Neural cell (in vitro differentiated cells): Measurements from ENCODE around the gene AGXT. TPM values are rescaled to one million over a fixed set of nuclear protein-coding genes. Genes with fewer than 3 reads are reported as not detected.

ENCODE experiments used
- H2AFZ ChIP-seq: fragments of 200-600, 300-800 bp; sonication (generic), shearing (Covaris generic); 2 replicates; pipeline ENCODE4 v1.6.0; 2014; ENCODE audit warnings: low read depth, mild to moderate bottlenecking, antibody characterized with exemption, low read length, moderate library complexity
- H3F3A ChIP-seq: fragments of 200-600 bp; shearing (Covaris generic); 2 replicates; pipeline ENCODE4 v1.6.1; 2016; ENCODE audit warnings: mild to moderate bottlenecking, moderate library complexity, mixed read lengths, antibody characterized with exemption, low read length; ENCODE audit not compliant: insufficient read depth, poor library complexity, severe bottlenecking
- H3K27ac ChIP-seq: fragments of 200-600, 300-800 bp; sonication (generic), shearing (Covaris generic); 2 replicates; pipeline ENCODE4 v1.5.1; 2014; ENCODE audit warnings: mild to moderate bottlenecking, low read length, moderate library complexity
- H3K27me3 ChIP-seq: fragments of 300-800, 200-600 bp; sonication (generic), shearing (Covaris generic); 2 replicates; pipeline ENCODE4 v1.6.0; 2014; ENCODE audit warnings: mild to moderate bottlenecking, low read depth, low read length, moderate library complexity; ENCODE audit not compliant: insufficient read depth
- H3K36me3 ChIP-seq: fragments of 300-800, 200-600 bp; sonication (generic), shearing (Covaris generic); 2 replicates; pipeline ENCODE4 v1.5.1; 2014; ENCODE audit warnings: mild to moderate bottlenecking, antibody characterized with exemption, low read length, moderate library complexity; ENCODE audit not compliant: insufficient read depth
- H3K4me2 ChIP-seq: fragments of 300-800, 200-600 bp; sonication (generic), shearing (Covaris generic); 2 replicates; pipeline ENCODE4 v1.6.0; 2014; ENCODE audit warnings: mild to moderate bottlenecking, low read length
- H3K4me3 ChIP-seq: fragments of 300-800, 200-600 bp; sonication (generic), shearing (Covaris generic); 2 replicates; pipeline ENCODE4 v1.5.1; 2014; ENCODE audit warnings: mild to moderate bottlenecking, low read length, moderate library complexity
- H3K79me2 ChIP-seq: fragments of 200-600 bp; shearing (Covaris generic); replicated peaks from 2 replicates; pipeline ENCODE4 v1.6.0; 2014; ENCODE audit warnings: mild to moderate bottlenecking, low read length, moderate library complexity; ENCODE audit not compliant: insufficient read depth
- H3K9ac ChIP-seq: fragments of 300-800, 200-600 bp; sonication (generic), shearing (Covaris generic); 2 replicates; pipeline ENCODE4 v1.6.1; 2016; ENCODE audit warnings: mild to moderate bottlenecking, low read length, mixed read lengths
- H3K9me2 ChIP-seq: fragments of 200-600 bp; shearing (Covaris generic); 2 replicates; pipeline ENCODE4 v1.6.1; 2016; ENCODE audit warnings: mild to moderate bottlenecking, low read length, mixed read lengths; ENCODE audit not compliant: insufficient read depth
- H3K9me3 ChIP-seq: fragments of 200-600, 300-800 bp; sonication (generic), shearing (Covaris generic); 2 replicates; pipeline ENCODE4 v1.6.1; 2016; ENCODE audit warnings: mild to moderate bottlenecking, mixed run types, low read length, moderate library complexity, mixed read lengths
- H4K20me1 ChIP-seq: fragments of 200-600 bp; shearing (Covaris generic); 2 replicates; pipeline ENCODE4 v1.6.1; 2016; ENCODE audit warnings: mild to moderate bottlenecking, mixed run types; ENCODE audit not compliant: insufficient read depth
- CTCF ChIP-seq: fragments of 450-650 bp; IDR thresholded peaks from 2 replicates; pipeline ENCODE4 v1.5.1; 2014; ENCODE audit warnings: antibody characterized with exemption, mild to moderate bottlenecking, moderate library complexity; ENCODE audit not compliant: poor library complexity, severe bottlenecking
- EP300 ChIP-seq: fragments of 450-650 bp; conservative IDR thresholded peaks from 2 replicates; pipeline ENCODE4 v1.6.1; 2014; ENCODE audit warnings: antibody characterized with exemption, mild to moderate bottlenecking, moderate library complexity; ENCODE audit not compliant: poor library complexity, severe bottlenecking
- EZH2 ChIP-seq: fragments of 200-600, 300-800 bp; shearing (Covaris generic), sonication (generic); IDR thresholded peaks from 2 replicates; pipeline ENCODE4 v1.6.1; 2014; ENCODE audit warnings: antibody characterized with exemption, low read length, borderline replicate concordance, mild to moderate bottlenecking; ENCODE audit not compliant: insufficient read depth, poor library complexity, severe bottlenecking
- MXI1 ChIP-seq: fragments of 450-650 bp; conservative IDR thresholded peaks from 2 replicates; pipeline ENCODE4 v1.6.1; 2014; ENCODE audit warnings: antibody characterized with exemption, mild to moderate bottlenecking; ENCODE audit not compliant: poor library complexity, severe bottlenecking
- POLR2AphosphoS5 ChIP-seq: IDR thresholded peaks from 2 replicates; pipeline ENCODE4 v1.6.1; 2012
- RAD21 ChIP-seq: fragments of 450-650 bp; conservative IDR thresholded peaks from 2 replicates; pipeline ENCODE4 v1.6.1; 2014; ENCODE audit warnings: antibody characterized with exemption, mild to moderate bottlenecking, moderate library complexity
- REST ChIP-seq: IDR thresholded peaks from 2 replicates; pipeline ENCODE4 v1.6.1; 2012; ENCODE audit warnings: borderline replicate concordance
- SMC3 ChIP-seq: fragments of 450-650 bp; conservative IDR thresholded peaks from 2 replicates; pipeline ENCODE4 v1.6.1; 2014; ENCODE audit warnings: antibody characterized with exemption, mild to moderate bottlenecking, moderate library complexity; ENCODE audit not compliant: poor library complexity
- TAF1 ChIP-seq: IDR thresholded peaks from 2 replicates; pipeline ENCODE4 v1.6.1; 2012; ENCODE audit warnings: low read depth
- polyA plus RNA-seq: library from polyadenylated mRNA; depleted of rRNA; stranded (reverse); fragments of >200 nt; gene quantifications from 2 replicates; pipeline ENCODE4 v1.2.3, GENCODE V29; 2014

AGXT gene
- polyA plus RNA-seq, 1 donor from 2014 or later, result not detected

GRCh38 chr2:240891492-240892340, 23.1 kb downstream of the AGXT start:
- H3K4me2 ChIP-seq, result no peak overlapping the region
- no peak overlapping the region for H3K27ac ChIP-seq
- no peaks in the 10 kb centered on the region for H3K9me3 ChIP-seq
- H3F3A ChIP-seq, result no peaks in the 10 kb centered on the region
- H3K27me3 ChIP-seq, result no peaks in the 10 kb centered on the region
- no peaks in the 10 kb centered on the region for H3K36me3 ChIP-seq
- no peak overlapping the region for H3K4me3 ChIP-seq
- no peak overlapping the region for H3K9ac ChIP-seq
- no peak overlapping the region for H2AFZ ChIP-seq
- H4K20me1 ChIP-seq, result no peaks in the 10 kb centered on the region
- H3K9me2 ChIP-seq, result no peaks in the 10 kb centered on the region
- TF ChIP-seq CTCF, result no peak
- H3K79me2 ChIP-seq, result no peaks in the 10 kb centered on the region

GRCh38 chr2:240892356-240892755, 23.7 kb downstream of the AGXT start:
- Histone ChIP-seq H2AFZ (no peak overlapping the region), H3K9me3 (no peaks in the 10 kb centered on the region), H3K79me2 (no peaks in the 10 kb centered on the region), H3F3A (no peaks in the 10 kb centered on the region), H3K9me2 (no peaks in the 10 kb centered on the region), H4K20me1 (no peaks in the 10 kb centered on the region), H3K27me3 (no peaks in the 10 kb centered on the region), H3K4me2 (no peak overlapping the region), H3K9ac (no peak overlapping the region), H3K4me3 (no peak overlapping the region), H3K27ac (no peak overlapping the region), H3K36me3 (no peaks in the 10 kb centered on the region)
- TF ChIP-seq TAF1, result no peak
- no peak for TF ChIP-seq SMC3
- no peak for TF ChIP-seq MXI1
- TF ChIP-seq RAD21, result no peak
- no peak for TF ChIP-seq REST
- no peak for TF ChIP-seq EP300
- no peak for TF ChIP-seq POLR2AphosphoS5
- no peak for TF ChIP-seq EZH2
- TF ChIP-seq CTCF, result no peak
